ENCODE measurements around the gene NAA38.

Gene NAA38, protein sequence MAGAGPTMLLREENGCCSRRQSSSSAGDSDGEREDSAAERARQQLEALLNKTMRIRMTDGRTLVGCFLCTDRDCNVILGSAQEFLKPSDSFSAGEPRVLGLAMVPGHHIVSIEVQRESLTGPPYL

GRCh38 chr17:7856811-7857712 is at the start of gene NAA38:
NAA38 (minus strand) TSS chr17:7857559; CDS start chr17:7857463, 96 bp downstream.
- peak; percentile 84 for DNase-seq (ENCODE audit: low read depth)

- no peak for DNase-seq (ENCODE audit: low read depth)
Observed at GRCh38 chr17:7903154-7904103, 46.1 kb upstream of the NAA38 start.

DNA sequence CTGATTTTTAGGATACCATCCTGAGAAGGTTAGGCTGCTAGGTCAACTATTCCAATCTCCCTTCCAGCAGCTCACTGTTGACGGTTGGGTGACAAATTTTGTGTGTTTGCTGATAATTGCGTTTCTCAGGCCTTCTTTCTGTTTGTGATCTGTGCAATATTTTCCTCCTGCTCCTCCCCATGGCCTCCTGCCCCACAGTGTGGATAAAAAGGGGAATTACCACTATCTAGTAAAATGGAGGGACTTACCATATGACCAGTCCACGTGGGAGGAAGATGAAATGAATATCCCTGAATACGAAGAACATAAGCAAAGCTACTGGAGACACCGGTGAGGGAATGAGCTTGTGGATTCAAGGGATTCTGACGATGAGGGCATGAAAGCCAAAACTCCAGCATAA is 40.4 kb upstream of the NAA38 start:
- DNase-seq (ENCODE audit: low read depth), result no peak

GRCh38 chr17:7897090-7897489 is 39.7 kb upstream of the NAA38 start:
- no peak for DNase-seq (ENCODE audit: low read depth)

DNA sequence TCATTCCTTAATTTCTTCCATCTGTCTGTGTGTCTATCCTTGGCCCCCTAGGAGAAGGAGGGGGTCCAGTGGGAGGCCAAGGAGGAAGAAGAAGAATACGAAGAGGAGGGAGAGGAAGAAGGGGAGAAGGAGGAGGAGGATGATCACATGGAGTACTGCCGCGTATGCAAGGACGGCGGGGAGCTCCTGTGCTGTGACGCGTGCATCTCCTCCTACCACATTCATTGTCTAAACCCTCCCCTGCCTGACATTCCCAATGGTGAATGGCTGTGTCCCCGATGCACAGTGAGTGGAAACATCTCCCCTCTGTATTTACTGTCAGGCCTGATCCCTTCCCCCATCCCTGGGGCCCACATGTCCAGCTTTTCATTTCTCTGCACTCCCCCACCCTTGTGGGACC is 37.5 kb upstream of the NAA38 start:
- DNase-seq (ENCODE audit: low read depth), result no peak

GRCh38 chr17:7894226-7894625 is 36.9 kb upstream of the NAA38 start:
- no peak for DNase-seq (ENCODE audit: low read depth)

DNA sequence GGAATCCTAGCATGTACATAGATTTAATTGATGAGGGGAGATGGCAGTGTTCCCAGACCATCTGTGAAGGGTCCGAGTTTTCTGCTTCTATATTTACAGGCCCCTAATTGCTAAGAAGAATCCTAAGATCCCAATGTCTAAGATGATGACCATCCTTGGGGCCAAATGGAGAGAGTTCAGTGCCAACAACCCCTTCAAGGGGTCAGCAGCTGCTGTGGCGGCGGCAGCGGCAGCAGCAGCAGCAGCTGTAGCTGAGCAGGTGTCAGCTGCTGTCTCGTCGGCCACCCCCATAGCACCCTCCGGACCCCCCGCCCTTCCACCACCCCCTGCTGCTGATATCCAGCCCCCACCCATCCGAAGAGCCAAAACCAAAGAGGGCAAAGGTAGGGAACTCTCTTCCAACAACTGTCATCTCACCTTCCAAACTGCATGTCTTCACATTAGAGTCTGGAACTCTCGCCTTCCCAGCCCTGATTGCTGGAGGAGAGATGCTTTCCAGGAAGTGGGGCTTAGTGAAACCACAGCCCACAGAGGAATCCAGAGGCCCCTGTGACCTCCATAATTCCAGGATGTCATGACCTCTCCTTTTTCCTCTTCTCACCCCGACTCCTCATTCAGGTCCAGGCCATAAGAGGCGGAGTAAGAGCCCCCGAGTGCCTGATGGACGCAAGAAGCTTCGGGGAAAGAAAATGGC is 36.0 kb upstream of the NAA38 start:
- no peak for DNase-seq (ENCODE audit: low read depth)

DNA sequence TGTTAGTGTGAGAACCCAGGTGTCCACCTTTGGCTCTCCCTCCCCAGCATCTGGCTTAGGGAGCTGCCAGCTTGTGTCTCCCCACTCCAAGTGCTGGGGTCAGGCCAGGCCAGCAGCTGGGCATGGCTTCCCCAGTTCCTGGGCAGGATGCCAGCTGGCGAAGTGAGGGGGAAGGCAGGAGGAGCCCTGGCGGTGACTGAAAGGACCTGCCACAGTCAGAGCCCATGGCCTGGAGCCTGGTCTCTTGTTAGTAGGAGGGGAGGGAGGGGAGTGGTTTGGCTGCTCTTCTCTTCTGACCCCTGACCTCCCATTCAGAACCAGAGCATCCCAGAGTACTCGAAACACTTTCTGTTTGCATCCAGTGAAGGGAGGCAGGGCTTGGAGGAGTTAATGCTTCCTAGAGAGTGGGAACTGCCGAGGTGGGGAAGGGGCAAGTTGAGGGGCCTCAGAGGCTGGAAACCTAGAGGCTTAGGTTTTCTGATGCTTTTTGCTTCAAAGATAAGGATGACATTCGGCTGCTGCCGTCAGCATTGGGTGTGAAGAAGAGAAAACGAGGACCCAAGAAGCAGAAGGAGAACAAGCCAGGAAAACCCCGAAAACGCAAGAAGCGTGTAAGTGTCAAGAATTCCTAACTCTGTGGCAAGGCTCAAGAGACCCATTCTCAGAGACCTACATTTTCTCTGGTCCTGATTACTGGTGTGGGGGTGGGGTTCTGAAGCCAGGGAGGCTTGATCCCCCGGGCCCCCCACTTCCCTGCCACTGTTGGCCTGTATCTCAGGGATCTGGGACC is 32.0 kb upstream of the NAA38 start:
- no peak for DNase-seq (ENCODE audit: low read depth)

- DNase-seq (ENCODE audit: low read depth), result peak; percentile 39
Observed at GRCh38 chr17:7888184-7888920, 31.0 kb upstream of the NAA38 start, which contains the start of gene CHD3. CHD3 (plus strand) TSS chr17:7888789; CDS start chr17:7889001, 212 bp downstream.

GRCh38 chr17:7887482-7888183 is 30.3 kb upstream of the NAA38 start:
- DNase-seq (ENCODE audit: low read depth), result peak; percentile 78

GRCh38 chr17:7887038-7887481 is 29.7 kb upstream of the NAA38 start:
- no peak for DNase-seq (ENCODE audit: low read depth)

GRCh38 chr17:7886227-7887037 is 29.1 kb upstream of the NAA38 start:
- peak; percentile 37 for DNase-seq (ENCODE audit: low read depth)

GRCh38 chr17:7885367-7886226 is 28.2 kb upstream of the NAA38 start:
- DNase-seq (ENCODE audit: low read depth), result peak; percentile 31

DNA sequence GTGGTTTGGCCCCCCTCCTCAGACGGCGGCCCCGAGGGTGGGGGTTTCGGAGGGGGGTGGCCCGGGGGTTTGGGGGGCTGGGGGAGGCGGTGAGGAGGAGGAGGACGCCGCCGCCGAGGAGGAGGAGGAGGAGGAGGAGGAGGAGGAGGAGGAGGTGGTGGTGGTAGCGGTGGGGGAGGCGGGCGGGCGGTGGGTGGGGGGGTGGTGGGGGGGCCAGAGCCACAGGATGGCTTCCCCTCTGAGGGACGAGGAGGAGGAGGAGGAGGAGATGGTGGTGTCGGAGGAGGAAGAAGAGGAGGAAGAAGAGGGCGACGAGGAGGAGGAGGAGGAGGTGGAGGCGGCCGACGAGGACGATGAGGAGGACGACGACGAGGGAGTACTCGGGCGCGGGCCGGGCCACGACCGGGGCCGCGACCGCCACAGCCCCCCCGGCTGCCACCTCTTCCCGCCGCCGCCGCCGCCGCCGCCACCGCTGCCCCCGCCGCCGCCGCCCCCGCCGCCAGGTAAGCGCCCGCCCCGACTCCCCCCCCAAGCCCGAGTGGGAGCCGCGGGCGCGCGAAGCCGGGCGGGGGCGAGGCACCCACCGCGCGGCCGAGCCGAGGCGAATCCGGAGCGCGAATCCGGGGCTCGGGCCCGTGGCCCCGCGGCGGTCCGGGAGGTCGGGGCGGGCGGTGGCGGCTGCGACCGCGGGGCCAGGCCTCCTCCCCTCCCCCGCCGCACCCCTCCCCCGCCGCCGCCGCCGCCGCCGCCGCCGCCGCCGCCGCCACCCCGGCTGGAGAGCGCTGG is 27.4 kb upstream of the NAA38 start:
- peak; percentile 34 for DNase-seq (ENCODE audit: low read depth)

- no peak for DNase-seq (ENCODE audit: low read depth)
Observed at GRCh38 chr17:7883781-7884386, 26.5 kb upstream of the NAA38 start.

GRCh38 chr17:7882629-7883028 is 25.3 kb upstream of the NAA38 start:
- DNase-seq (ENCODE audit: low read depth), result no peak
